Measurements from ENCODE around the gene ITPRIPL2. TPM values are rescaled to one million over a fixed set of nuclear protein-coding genes. Genes with fewer than 3 reads are reported as not detected.
A peak's percentile ranks its signal among the peaks of the same experiment; 100 is the strongest.

The ITPRIPL2 gene
- total and polyA plus RNA-seq, 2 of the 13 experiments (the other 11 are each of a cell fraction or from before 2014, with no cell fraction given): 5.9 to 12.6 TPM

- TF ChIP-seq U2AF2 (IDR thresholded peaks at IDR 0.05; ENCODE audit: low read depth, low read length): no peak
- TF ChIP-seq ZFP36 (IDR thresholded peaks at IDR 0.05; ENCODE audit: borderline replicate concordance, low read depth, low read length, partially characterized antibody): no peak
- peak; percentile 71 for TF ChIP-seq TAF15 (IDR thresholded peaks at IDR 0.05; ENCODE audit: low read depth, low read length, poor library complexity, severe bottlenecking)
- TF ChIP-seq ZBTB38 (CRISPR knock-in tag; IDR thresholded peaks at IDR 0.05): peak; percentile 94
- no peak for TF ChIP-seq SATB2 (CRISPR knock-in tag; IDR thresholded peaks at IDR 0.05)
- peak; percentile 21; the same call in 1 of the 2 replicates for TF ChIP-seq SMAD3 (CRISPR knock-in tag; IDR thresholded peaks at IDR 0.05)
- no peak for TF ChIP-seq TCF12 (IDR thresholded peaks at IDR 0.05)
- 0 out of 2 replicates have a peak, but pooled peaks have one; percentile 57 for TF ChIP-seq TCF12 (CRISPR knock-in tag; IDR thresholded peaks at IDR 0.05)
- TF ChIP-seq ZKSCAN1 (IDR thresholded peaks at IDR 0.05; ENCODE audit: low read length): peak; percentile 37; the same call in 1 of the 2 replicates
- TF ChIP-seq BATF2 (CRISPR knock-in tag; IDR thresholded peaks at IDR 0.05): no peak
- no peak; the same call in 1 of the 2 replicates for TF ChIP-seq ZMYM4 (CRISPR knock-in tag; IDR thresholded peaks at IDR 0.05)
- no peak for TF ChIP-seq PLRG1 (conservative IDR thresholded peaks at IDR 0.05)
- no peak for TF ChIP-seq HOXA9 (CRISPR knock-in tag; IDR thresholded peaks at IDR 0.05; ENCODE audit: borderline replicate concordance)
- TF ChIP-seq SPEN (CRISPR knock-in tag; IDR thresholded peaks at IDR 0.05; ENCODE audit: low read depth): no peak; the same call in 1 of the 2 replicates
- TF ChIP-seq TSC22D2 (CRISPR knock-in tag; IDR thresholded peaks at IDR 0.05; ENCODE audit: borderline replicate concordance): no peak; the same call in 1 of the 2 replicates
- no peak for TF ChIP-seq ZBTB21 (CRISPR knock-in tag; IDR thresholded peaks at IDR 0.05)
- TF ChIP-seq ZNF563 (CRISPR knock-in tag; IDR thresholded peaks at IDR 0.05): peak; percentile 72; the same call in 1 of the 2 replicates
- TF ChIP-seq SP140L (CRISPR knock-in tag; IDR thresholded peaks at IDR 0.05; ENCODE audit: borderline replicate concordance): 0 out of 2 replicates have a peak, but pooled peaks have one; percentile 38
- no peak for TF ChIP-seq ATF4 (CRISPR knock-in tag; IDR thresholded peaks at IDR 0.05)
- TF ChIP-seq ZSCAN12 (CRISPR knock-in tag; IDR thresholded peaks at IDR 0.05): peak; percentile 76; the same call in 1 of the 2 replicates
- TF ChIP-seq XRCC5 (optimal IDR thresholded peaks at IDR 0.05; ENCODE audit: low read length): peak; percentile 64
- TF ChIP-seq ZNF792 (CRISPR knock-in tag; IDR thresholded peaks at IDR 0.05): peak; percentile 11; the same call in 1 of the 2 replicates
- TF ChIP-seq CBX2 (IDR thresholded peaks at IDR 0.05; ENCODE audit: low read depth, low read length): no peak
- no peak for TF ChIP-seq CBX2 (CRISPR knock-in tag; IDR thresholded peaks at IDR 0.05; ENCODE audit: low read depth)
- TF ChIP-seq BRF2 (CRISPR knock-in tag; IDR thresholded peaks at IDR 0.05): 0 out of 2 replicates have a peak, but pooled peaks have one; percentile 66
- TF ChIP-seq CERS6 (CRISPR knock-in tag; IDR thresholded peaks at IDR 0.05): no peak
- no peak for TF ChIP-seq NFE2 (CRISPR knock-in tag; IDR thresholded peaks at IDR 0.05)
- no peak for TF ChIP-seq WIZ (CRISPR knock-in tag; IDR thresholded peaks at IDR 0.05)
These were observed at the start of gene ITPRIPL2 (continued) for GRCh38 chr16:19113577-19114358.

Measured in HepG2 (cell line).